Small intestine (tissue), 7 donors: ENCODE data around the gene CALR. TPM values are rescaled to one million over a fixed set of nuclear protein-coding genes. Genes with fewer than 3 reads are reported as not detected.

Experiments
- DNase-seq, 2 donors: peaks; one replicate each; pipeline versions ENCODE4 v3.0.0 to v3.0.0-alpha.2; 2013
- FAIRE-seq: peaks from 2 replicates; lab custom pipeline; 2012; peaks lifted over from hg19 to GRCh38; lab: Jason Lieb, UNC
- H3K27ac ChIP-seq, 3 donors: one replicate each; pipeline ENCODE4 v1.5.1; 2013; ENCODE audit warnings: low read length in 2 of 3, mild to moderate bottlenecking in 2 of 3, control low read depth in 1 of 3, inconsistent platforms in 1 of 3, low read depth in 1 of 3, moderate library complexity in 1 of 3
- H3K27me3 ChIP-seq, 3 donors: one replicate each; pipeline ENCODE4 v1.6.1; 2013; ENCODE audit warnings: low read length in 3 of 3, inconsistent platforms in 1 of 3; ENCODE audit not compliant: control insufficient read depth in 3 of 3, insufficient read depth in 3 of 3
- H3K36me3 ChIP-seq, 3 donors: one replicate each; pipeline ENCODE4 v1.6.1; 2013; ENCODE audit warnings: low read length in 3 of 3, inconsistent platforms in 1 of 3, low read depth in 1 of 3, mild to moderate bottlenecking in 1 of 3, moderate library complexity in 1 of 3; ENCODE audit not compliant: control insufficient read depth in 3 of 3, insufficient read depth in 2 of 3
- H3K4me1 ChIP-seq, 3 donors: one replicate each; pipeline ENCODE4 v1.6.1; 2013; ENCODE audit warnings: low read length in 2 of 3, inconsistent platforms in 1 of 3, low read depth in 1 of 3, mild to moderate bottlenecking in 1 of 3, moderate library complexity in 1 of 3; ENCODE audit not compliant: control insufficient read depth in 3 of 3, insufficient read depth in 2 of 3
- H3K4me3 ChIP-seq, 3 donors: one replicate each; pipeline ENCODE4 v1.5.1; 2013; ENCODE audit warnings: low read length in 3 of 3, control low read depth in 1 of 3, inconsistent platforms in 1 of 3, low read depth in 1 of 3, mild to moderate bottlenecking in 1 of 3, moderate library complexity in 1 of 3
- H3K9me3 ChIP-seq, 2 donors: one replicate each; pipeline ENCODE4 v1.6.1; 2013; ENCODE audit warnings: low read depth in 1 of 2, low read length in 1 of 2; ENCODE audit not compliant: control insufficient read depth in 2 of 2, insufficient read depth in 1 of 2
- WGBS, 3 donors: extraction: QIAGEN DNeasy Blood & Tissue Kit; methylation state at CpG; one replicate each; pipeline ENCODE4 v1.1.7; 2013; 5-methylcytosine and 5-hydroxymethylcytosine counted together
- polyA plus RNA-seq, 4 donors: library from polyadenylated mRNA; stranded (reverse) in 3 of 4; unstranded in 1 of 4; fragments of 200-250 nt in 3 of 4; fragments of 120-200 nt in 1 of 4; gene quantifications; one replicate each; pipeline versions ENCODE4 v1.2.1 to v1.2.3, GENCODE V29; 2013
- donor health status: healthy with polysubstance abuse.
- donor health status: control.
- donor health status: control.
- donor health status: Bipolar disorder and iron deficiency.
- donor health status: healthy.

CALR gene
- polyA plus RNA-seq, 4 donors, result 117 to 803 (median 435) TPM

DNA sequence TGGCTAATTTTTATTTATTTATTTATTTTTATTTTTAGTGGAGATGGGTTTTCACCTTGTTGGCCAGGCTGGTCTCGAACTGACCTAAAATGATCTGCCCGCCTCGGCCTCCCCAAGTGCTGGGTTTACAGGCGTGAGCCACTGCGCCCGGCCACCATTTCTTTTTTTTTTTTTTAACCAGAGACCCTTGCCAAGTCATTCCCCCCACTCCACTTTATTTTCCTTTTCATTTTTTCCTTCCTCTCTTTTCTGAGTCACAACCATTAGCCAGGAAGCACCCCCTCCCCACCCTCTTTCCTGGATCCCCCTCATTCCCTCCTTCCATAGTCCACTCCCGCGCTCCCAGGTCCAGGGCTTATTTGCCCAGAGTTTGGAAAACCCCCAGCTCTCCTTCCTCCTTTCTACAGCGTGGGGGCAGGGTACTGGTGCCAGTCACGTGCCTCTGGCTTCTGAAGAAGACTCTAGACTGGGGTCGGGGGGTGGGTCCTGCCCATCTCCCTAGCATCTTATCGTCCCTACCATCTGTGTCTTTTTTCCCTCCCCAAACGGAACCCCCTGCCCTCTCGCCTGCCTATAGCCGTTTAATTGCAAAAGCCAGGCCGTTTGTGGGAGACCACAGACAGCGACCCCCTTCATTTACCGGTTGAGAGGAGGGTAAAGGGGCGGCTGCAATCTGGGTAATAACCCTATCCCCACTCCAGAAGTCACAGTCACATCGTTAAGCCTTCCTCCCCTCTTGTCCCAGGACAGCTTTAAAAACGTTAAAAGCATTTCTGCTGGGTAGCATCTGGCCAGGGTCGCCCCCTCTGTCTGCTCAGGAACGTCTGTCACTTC is 1.1 kb upstream of the CALR start:
- 19 to 26% (median 24%) methylated on average over 22 to 23 of the region's 23 CpGs for WGBS, 3 donors
- FAIRE-seq, result no peak
- Histone ChIP-seq H3K4me3 (peak overlapping the region in 2 of 3 donors; percentile 52 to 79), H3K4me1 (peaks cover 2 to 32% (median 7%) of the 10 kb centered on the region in 3 donors), H3K9me3 (no peaks in the 10 kb centered on the region), H3K36me3 (peaks cover 6 to 35% (median 12%) of the 10 kb centered on the region in 3 donors), H3K27ac (peak overlapping the region in 2 of 3 donors; percentile 43 to 58), H3K27me3 (no peaks in the 10 kb centered on the region)
- DNase-seq, result peak in 1 of 2 donors; percentile 60

DNA sequence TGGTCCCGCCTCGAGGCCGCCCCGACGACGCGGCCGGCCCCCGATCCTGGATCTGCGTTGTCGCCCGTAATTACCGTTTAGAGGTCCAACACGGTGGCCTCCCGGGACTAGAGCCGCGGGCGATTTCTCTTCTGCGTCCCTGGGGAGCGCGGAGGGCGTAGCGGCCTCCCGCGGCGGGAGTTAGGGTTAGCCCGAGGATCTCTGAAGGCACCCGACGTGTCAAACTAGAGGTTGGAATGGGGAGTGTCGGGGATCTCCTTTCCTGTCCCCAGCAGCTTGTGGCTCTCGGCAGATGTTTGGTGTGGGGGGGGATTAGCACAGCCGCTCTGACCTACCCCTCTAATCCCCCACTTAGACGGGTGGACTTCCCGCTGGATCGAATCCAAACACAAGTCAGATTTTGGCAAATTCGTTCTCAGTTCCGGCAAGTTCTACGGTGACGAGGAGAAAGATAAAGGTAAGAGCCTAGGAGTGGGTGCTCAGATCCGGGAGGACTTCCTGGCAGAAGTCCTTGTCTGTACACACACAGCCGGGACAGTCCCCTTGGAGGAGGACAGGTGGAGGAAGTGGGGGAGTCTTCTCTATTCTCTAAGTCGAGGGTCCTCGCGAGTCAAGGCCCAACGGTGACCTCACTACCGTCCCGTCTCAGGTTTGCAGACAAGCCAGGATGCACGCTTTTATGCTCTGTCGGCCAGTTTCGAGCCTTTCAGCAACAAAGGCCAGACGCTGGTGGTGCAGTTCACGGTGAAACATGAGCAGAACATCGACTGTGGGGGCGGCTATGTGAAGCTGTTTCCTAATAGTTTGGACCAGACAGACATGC is 581 bp downstream of the CALR start:
- Histone ChIP-seq H3K36me3 (peaks cover 12 to 52% (median 12%) of the 10 kb centered on the region in 3 donors), H3K27ac (peak overlapping the region; percentile 49 to 92 (median 69)), H3K4me1 (peaks cover 2 to 30% (median 7%) of the 10 kb centered on the region in 3 donors), H3K4me3 (peak overlapping the region; percentile 79 to 95 (median 87)), H3K27me3 (no peaks in the 10 kb centered on the region), H3K9me3 (no peaks in the 10 kb centered on the region)
- 0% methylated on average over 54 of the region's 54 CpGs for WGBS, 3 donors
- FAIRE-seq (no peak), DNase-seq (peak in 1 of 2 donors; percentile 46)

DNA sequence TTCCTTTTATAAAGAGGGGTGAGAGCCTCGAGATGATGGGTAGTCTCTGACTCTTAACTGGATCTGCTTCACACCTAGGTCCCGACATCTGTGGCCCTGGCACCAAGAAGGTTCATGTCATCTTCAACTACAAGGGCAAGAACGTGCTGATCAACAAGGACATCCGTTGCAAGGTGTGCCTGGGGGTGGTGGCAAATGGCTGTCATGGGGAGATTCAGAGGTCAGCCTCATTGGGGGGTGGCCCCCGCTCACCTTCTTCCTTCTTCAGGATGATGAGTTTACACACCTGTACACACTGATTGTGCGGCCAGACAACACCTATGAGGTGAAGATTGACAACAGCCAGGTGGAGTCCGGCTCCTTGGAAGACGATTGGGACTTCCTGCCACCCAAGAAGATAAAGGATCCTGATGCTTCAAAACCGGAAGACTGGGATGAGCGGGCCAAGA is 1.6 kb downstream of the CALR start:
- Histone ChIP-seq H3K9me3 (no peaks in the 10 kb centered on the region), H3K4me1 (peaks cover 2 to 30% (median 7%) of the 10 kb centered on the region in 3 donors), H3K36me3 (peaks cover 15 to 62% (median 18%) of the 10 kb centered on the region in 3 donors), H3K4me3 (peak overlapping the region; percentile 79 to 95 (median 87)), H3K27ac (peak overlapping the region in 2 of 3 donors; percentile 37 to 44), H3K27me3 (no peaks in the 10 kb centered on the region)
- 22 to 42% (median 24%) methylated on average over 10 of the region's 10 CpGs for WGBS, 3 donors
- FAIRE-seq (no peak), DNase-seq (no peak)

GRCh38 chr19:12940897-12941296 is 2.5 kb downstream of the CALR start:
- H3K9me3 ChIP-seq, result no peaks in the 10 kb centered on the region
- peak overlapping the region in 1 of 3 donors; percentile 44 for H3K27ac ChIP-seq
- peak overlapping the region in 1 of 3 donors; percentile 95 for H3K4me3 ChIP-seq
- H3K27me3 ChIP-seq, result no peaks in the 10 kb centered on the region
- H3K4me1 ChIP-seq, result peaks cover 2 to 30% (median 7%) of the 10 kb centered on the region in 3 donors
- no peak for FAIRE-seq
- WGBS, 3 donors, result 75 to 83% (median 75%) methylated on average over 2 of the region's 2 CpGs
- no peak for DNase-seq
- H3K36me3 ChIP-seq, result peaks cover 15 to 66% (median 18%) of the 10 kb centered on the region in 3 donors

DNA sequence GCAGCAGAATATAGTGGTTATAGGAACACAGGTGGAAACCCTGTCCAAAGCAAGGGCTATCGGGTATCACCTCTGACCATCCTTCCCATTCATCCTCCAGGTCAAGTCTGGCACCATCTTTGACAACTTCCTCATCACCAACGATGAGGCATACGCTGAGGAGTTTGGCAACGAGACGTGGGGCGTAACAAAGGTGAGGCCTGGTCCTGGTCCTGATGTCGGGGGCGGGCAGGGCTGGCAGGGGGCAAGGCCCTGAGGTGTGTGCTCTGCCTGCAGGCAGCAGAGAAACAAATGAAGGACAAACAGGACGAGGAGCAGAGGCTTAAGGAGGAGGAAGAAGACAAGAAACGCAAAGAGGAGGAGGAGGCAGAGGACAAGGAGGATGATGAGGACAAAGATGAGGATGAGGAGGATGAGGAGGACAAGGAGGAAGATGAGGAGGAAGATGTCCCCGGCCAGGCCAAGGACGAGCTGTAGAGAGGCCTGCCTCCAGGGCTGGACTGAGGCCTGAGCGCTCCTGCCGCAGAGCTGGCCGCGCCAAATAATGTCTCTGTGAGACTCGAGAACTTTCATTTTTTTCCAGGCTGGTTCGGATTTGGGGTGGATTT is 5.1 kb downstream of the CALR start:
- 58 to 77% (median 73%) methylated on average over 13 to 18 of the region's 18 CpGs for WGBS, 3 donors
- H3K27ac ChIP-seq, result peak overlapping the region in 1 of 3 donors; percentile 0

GRCh38 chr19:12944104-12944674 is 5.8 kb downstream of the CALR start:
- Histone ChIP-seq H3K4me1 (peaks cover 2 to 32% (median 7%) of the 10 kb centered on the region in 3 donors), H3K4me3 (no peak overlapping the region), H3K9me3 (no peaks in the 10 kb centered on the region), H3K27me3 (no peaks in the 10 kb centered on the region), H3K27ac (peak overlapping the region in 1 of 3 donors; percentile 95), H3K36me3 (peaks cover 23 to 84% (median 23%) of the 10 kb centered on the region in 3 donors)
- no peak for DNase-seq
- no peak for FAIRE-seq
- WGBS, 3 donors, result 38 to 58% (median 53%) methylated on average over 2 of the region's 2 CpGs

More for the DNA sequence above, 5.1 kb downstream of the CALR start:
- no peak overlapping the region for H3K4me3 ChIP-seq
- FAIRE-seq (no peak), DNase-seq (no peak)
- peaks cover 17 to 83% (median 20%) of the 10 kb centered on the region in 3 donors for H3K36me3 ChIP-seq
- H3K27me3 ChIP-seq, result no peaks in the 10 kb centered on the region
- peaks cover 2 to 32% (median 7%) of the 10 kb centered on the region in 3 donors for H3K4me1 ChIP-seq
- H3K9me3 ChIP-seq, result no peaks in the 10 kb centered on the region

DNA sequence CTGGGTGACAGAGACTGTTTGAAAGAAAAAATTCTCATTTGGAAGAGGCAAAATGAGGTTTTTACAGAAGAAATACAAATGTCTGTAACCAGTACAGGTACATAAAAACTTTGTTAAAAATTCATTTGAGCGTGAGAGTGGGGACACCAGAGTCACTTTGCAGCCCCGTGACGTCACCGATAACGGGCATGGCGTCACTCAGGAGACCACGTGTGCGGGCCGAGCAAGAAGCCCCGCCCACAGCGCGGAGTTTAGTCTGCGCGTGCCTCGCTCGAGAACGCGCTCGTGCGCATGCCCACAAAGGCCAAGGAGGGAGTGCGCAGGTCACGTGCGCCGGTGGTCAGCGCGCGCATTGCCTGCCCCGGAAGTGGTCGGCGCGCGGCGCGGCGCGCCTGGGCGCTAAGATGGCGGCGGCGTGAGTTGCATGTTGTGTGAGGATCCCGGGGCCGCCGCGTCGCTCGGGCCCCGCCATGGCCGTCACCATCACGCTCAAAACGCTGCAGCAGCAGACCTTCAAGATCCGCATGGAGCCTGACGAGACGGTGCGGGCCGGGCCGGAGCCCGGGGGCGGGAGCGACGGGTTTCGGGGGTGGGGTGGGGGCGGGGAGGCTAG is 7.2 kb downstream of the CALR start, which contains the start of gene RAD23A:
Gene RAD23A (plus strand): TSS at position 384 of the 613 bp plus-strand sequence. CDS start 87 bp downstream, at position 471.
- no peaks in the 10 kb centered on the region for H3K27me3 ChIP-seq
- H3K36me3 ChIP-seq, result peaks cover 21 to 84% (median 29%) of the 10 kb centered on the region in 3 donors
- no peaks in the 10 kb centered on the region for H3K9me3 ChIP-seq
- peak within 1 kb of the TSS; percentile 85 to 95 (median 94) for H3K27ac ChIP-seq
- H3K4me3 ChIP-seq, result peak within 1 kb of the TSS; percentile 78 to 86 (median 85)
- peaks cover 0 to 23% (median 2%) of the 10 kb centered on the region in 3 donors for H3K4me1 ChIP-seq
- DNase-seq, result peak; percentile 98 to 100
- 0 to 1% (median 0%) methylated on average over 41 to 62 of the region's 62 CpGs for WGBS, 3 donors
- no peak for FAIRE-seq
